ENCODE data around the gene ZSCAN12. TPM values are rescaled to one million over a fixed set of nuclear protein-coding genes. Genes with fewer than 3 reads are reported as not detected.
A peak's percentile ranks its signal among the peaks of the same experiment; 100 is the strongest.
"Not testable (repeated sequence)": the region's sequence is repeated elsewhere in the genome, so short reads cannot be mapped to it uniquely, and the experiment has no call there.

ZSCAN12 gene
- 8.3 and 10.1 TPM in 2 replicates for total RNA-seq

DNA sequence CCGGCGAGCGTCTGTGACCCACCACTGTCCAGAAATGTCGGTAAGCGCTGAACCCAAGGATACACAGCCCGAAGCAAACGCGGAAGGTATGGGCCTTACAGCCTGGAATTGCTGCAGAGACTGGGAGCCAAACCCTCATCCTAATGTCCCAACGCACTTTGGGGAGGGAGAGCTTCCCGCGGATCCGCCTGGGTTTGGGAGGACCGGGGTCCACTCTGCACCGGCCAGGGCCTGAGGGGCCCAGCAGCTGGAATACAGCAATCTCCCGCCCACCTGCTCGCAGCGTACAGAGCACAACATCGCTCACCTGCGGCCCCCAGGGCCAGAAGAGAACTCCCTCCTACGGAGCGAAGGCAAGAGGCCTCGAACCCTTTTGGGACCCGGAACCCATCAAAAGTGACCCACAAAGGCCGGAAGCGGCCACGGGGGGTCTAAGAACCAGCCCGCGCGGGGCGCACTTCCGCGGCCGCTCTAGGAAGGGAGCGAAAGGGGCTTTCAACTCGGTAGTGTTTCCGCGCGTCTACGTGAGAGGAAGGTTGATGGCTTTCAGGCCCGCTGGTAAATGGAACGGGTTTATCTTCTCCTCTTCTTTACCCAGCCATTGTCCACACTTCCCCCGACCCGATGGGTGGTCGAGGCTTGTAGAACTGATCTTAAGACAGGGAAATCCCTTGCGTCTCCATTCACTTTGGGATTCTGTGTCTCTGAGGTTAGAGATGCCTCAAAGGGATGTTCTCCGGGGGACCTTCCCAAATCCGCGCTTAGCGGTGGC, at the start of gene ZSCAN12:
Gene ZSCAN12, minus strand, starts transcription at position 398 of the 772 bp plus-strand sequence. CDS start 1,342 bp downstream, outside the sequence.
- Histone ChIP-seq H3K27ac (ENCODE audit: low read depth, low read length) (peak within 1 kb of the TSS; percentile 78), H4K20me1 (ENCODE audit: insufficient read depth, low read length) (no peaks in the 10 kb centered on the region), H3K27me3 (ENCODE audit: insufficient read depth, low read length) (no peaks in the 10 kb centered on the region), H3K4me2 (ENCODE audit: insufficient read depth, low read length) (peak within 1 kb of the TSS; percentile 94), H3K9me3 (ENCODE audit: low read depth, low read length) (no peaks in the 10 kb centered on the region), H3K79me2 (ENCODE audit: insufficient read depth, low read length) (peaks cover 42% of the 10 kb centered on the region), H2AFZ (ENCODE audit: low read length) (peak within 1 kb of the TSS; percentile 98), H3K4me3 (ENCODE audit: insufficient read depth, low read length) (peak within 1 kb of the TSS; percentile 96), H3K36me3 (ENCODE audit: insufficient read depth, low read length) (peaks cover 5% of the 10 kb centered on the region), H3K4me1 (ENCODE audit: insufficient read depth, low read length) (peaks cover 4% of the 10 kb centered on the region)
- TF ChIP-seq, protein P1, sequence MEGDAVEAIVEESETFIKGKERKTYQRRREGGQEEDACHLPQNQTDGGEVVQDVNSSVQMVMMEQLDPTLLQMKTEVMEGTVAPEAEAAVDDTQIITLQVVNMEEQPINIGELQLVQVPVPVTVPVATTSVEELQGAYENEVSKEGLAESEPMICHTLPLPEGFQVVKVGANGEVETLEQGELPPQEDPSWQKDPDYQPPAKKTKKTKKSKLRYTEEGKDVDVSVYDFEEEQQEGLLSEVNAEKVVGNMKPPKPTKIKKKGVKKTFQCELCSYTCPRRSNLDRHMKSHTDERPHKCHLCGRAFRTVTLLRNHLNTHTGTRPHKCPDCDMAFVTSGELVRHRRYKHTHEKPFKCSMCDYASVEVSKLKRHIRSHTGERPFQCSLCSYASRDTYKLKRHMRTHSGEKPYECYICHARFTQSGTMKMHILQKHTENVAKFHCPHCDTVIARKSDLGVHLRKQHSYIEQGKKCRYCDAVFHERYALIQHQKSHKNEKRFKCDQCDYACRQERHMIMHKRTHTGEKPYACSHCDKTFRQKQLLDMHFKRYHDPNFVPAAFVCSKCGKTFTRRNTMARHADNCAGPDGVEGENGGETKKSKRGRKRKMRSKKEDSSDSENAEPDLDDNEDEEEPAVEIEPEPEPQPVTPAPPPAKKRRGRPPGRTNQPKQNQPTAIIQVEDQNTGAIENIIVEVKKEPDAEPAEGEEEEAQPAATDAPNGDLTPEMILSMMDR (IDR thresholded peaks at IDR 0.05; ENCODE audit: extremely low read depth, low read depth, low read length): peak; percentile 67
- peak; percentile 87 for DNase-seq (ENCODE audit: insufficient read length, low spot score, missing footprints)

DNA sequence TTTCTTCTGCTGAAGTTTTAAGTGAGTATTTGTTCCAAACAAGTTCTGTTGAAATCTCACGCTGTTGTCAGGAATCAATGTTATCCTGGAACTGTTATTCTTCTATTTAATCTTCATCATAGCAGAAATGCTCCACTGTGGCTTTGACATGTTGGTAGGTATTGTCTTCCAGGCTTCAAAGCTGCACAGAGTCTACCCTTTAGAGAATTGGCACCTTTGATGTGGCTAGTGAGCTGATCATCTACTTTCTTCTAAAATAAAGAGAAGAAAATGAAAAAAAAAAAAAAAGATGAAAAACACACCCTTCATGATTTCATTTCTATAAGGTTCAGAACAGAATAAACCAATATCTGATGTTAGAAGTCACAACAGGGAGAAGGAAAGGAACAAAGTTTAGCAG, 49.5 kb upstream of the ZSCAN12 start:
- Histone ChIP-seq H3K79me2 (ENCODE audit: insufficient read depth, low read length) (no peaks in the 10 kb centered on the region), H3K4me3 (ENCODE audit: insufficient read depth, low read length) (no peak overlapping the region), H3K27me3 (ENCODE audit: insufficient read depth, low read length) (no peaks in the 10 kb centered on the region), H3K4me1 (ENCODE audit: insufficient read depth, low read length) (no peaks in the 10 kb centered on the region), H3K9me3 (ENCODE audit: low read depth, low read length) (no peaks in the 10 kb centered on the region), H4K20me1 (ENCODE audit: insufficient read depth, low read length) (no peaks in the 10 kb centered on the region), H3K36me3 (ENCODE audit: insufficient read depth, low read length) (no peaks in the 10 kb centered on the region), H3K4me2 (ENCODE audit: insufficient read depth, low read length) (no peak overlapping the region), H3K27ac (ENCODE audit: low read depth, low read length) (no peak overlapping the region), H2AFZ (ENCODE audit: low read length) (no peak overlapping the region)
- DNase-seq (ENCODE audit: insufficient read length, low spot score, missing footprints): no peak
- TF ChIP-seq, protein P1 (IDR thresholded peaks at IDR 0.05; ENCODE audit: extremely low read depth, low read depth, low read length): no peak

DNA sequence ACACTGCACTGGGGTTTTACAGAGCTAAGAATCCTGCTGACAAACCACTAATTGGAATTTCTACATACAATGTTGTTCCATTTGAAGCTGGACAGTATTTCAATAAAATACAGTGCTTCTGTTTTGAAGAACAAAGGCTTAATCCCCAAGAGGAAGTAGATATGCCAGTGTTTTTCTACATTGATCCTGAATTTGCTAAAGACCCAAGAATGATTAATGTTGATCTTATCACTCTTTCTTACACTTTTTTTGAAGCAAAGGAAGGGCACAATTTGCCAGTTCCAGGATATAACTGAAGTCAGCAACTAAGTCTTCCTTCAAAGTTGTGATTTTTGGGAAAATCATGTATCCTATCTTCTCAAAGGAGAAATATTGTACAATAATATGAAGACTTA, 48.0 kb upstream of the ZSCAN12 start:
- H3K4me2 ChIP-seq (ENCODE audit: insufficient read depth, low read length): peak overlapping the region; percentile 75
- peak overlapping the region; percentile 70 for H3K4me3 ChIP-seq (ENCODE audit: insufficient read depth, low read length)
- not testable (repeated sequence) for H3K27ac ChIP-seq (ENCODE audit: low read depth, low read length); H3K9me3 ChIP-seq (ENCODE audit: low read depth, low read length); DNase-seq (ENCODE audit: insufficient read length, low spot score, missing footprints); H3K79me2 ChIP-seq (ENCODE audit: insufficient read depth, low read length); H4K20me1 ChIP-seq (ENCODE audit: insufficient read depth, low read length); H3K4me1 ChIP-seq (ENCODE audit: insufficient read depth, low read length); H3K27me3 ChIP-seq (ENCODE audit: insufficient read depth, low read length); H3K36me3 ChIP-seq (ENCODE audit: insufficient read depth, low read length)
- peak overlapping the region; percentile 88 for H2AFZ ChIP-seq (ENCODE audit: low read length)

DNA sequence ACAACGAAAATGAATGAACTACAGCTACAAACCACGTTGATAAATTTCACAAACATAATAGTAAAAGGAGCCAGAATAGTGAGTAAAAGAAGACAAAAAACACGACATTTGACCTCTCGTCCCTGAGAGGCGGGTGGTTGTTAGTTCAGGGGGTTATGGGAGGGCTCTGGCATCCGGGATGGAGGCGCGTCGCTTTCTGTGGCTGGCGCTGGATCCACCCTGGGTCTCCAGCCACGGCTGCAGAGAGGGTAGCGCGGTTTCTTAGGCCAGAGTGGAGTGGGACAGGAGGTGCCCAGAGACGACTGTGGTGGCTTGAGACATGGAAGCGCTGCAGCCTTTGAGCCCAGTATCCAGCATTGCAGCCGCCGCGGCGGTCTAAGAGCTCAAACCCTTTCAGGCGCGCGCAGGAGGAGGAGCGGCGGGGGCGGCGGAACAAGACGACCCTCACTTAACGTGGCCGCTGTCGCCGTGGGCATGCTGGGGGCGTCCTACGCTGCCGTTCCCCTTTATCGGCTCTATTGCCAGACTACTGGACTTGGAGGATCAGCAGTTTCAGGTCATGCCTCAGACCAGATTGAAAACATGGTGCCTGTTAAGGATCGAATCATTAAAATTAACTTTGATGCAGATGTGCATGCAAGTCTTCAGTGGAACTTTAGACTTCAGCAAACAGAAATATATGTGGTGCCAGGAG, 47.4 kb upstream of the ZSCAN12 start:
- Histone ChIP-seq H2AFZ (ENCODE audit: low read length) (peak overlapping the region; percentile 88), H3K4me3 (ENCODE audit: insufficient read depth, low read length) (peak overlapping the region; percentile 70), H3K79me2 (ENCODE audit: insufficient read depth, low read length) (peaks cover 6% of the 10 kb centered on the region), H3K4me2 (ENCODE audit: insufficient read depth, low read length) (peak overlapping the region; percentile 75), H3K9me3 (ENCODE audit: low read depth, low read length) (no peaks in the 10 kb centered on the region), H3K27me3 (ENCODE audit: insufficient read depth, low read length) (no peaks in the 10 kb centered on the region), H3K4me1 (ENCODE audit: insufficient read depth, low read length) (peaks cover 5% of the 10 kb centered on the region), H3K36me3 (ENCODE audit: insufficient read depth, low read length) (no peaks in the 10 kb centered on the region), H4K20me1 (ENCODE audit: insufficient read depth, low read length) (no peaks in the 10 kb centered on the region), H3K27ac (ENCODE audit: low read depth, low read length) (no peak overlapping the region)
- TF ChIP-seq, protein P1 (IDR thresholded peaks at IDR 0.05; ENCODE audit: extremely low read depth, low read depth, low read length): no peak
- DNase-seq (ENCODE audit: insufficient read length, low spot score, missing footprints): peak; percentile 36

DNA sequence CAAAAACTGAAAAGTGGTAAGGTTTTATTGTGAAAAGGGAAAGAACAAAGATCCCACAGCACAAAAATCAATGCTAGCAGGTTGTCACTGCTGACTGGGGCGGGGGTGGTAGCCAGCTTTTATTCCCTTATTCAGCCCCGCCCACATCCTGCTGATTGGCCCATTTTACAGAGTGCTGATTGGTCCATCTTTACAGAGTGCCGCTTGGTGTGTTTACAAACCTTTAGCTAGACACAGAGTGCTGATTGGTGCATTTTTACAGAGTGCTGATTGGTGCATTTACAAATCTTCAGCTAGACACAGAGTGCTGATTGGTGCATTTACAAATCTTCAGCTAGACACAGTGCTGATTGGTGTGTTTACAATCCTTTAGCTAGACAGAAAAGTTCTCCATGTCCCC, 45.2 kb upstream of the ZSCAN12 start:
- H4K20me1 ChIP-seq (ENCODE audit: insufficient read depth, low read length); H3K4me1 ChIP-seq (ENCODE audit: insufficient read depth, low read length); DNase-seq (ENCODE audit: insufficient read length, low spot score, missing footprints); H3K27ac ChIP-seq (ENCODE audit: low read depth, low read length); H3K9me3 ChIP-seq (ENCODE audit: low read depth, low read length); H3K4me2 ChIP-seq (ENCODE audit: insufficient read depth, low read length); H3K27me3 ChIP-seq (ENCODE audit: insufficient read depth, low read length); H3K4me3 ChIP-seq (ENCODE audit: insufficient read depth, low read length); H3K79me2 ChIP-seq (ENCODE audit: insufficient read depth, low read length); H3K36me3 ChIP-seq (ENCODE audit: insufficient read depth, low read length): not testable (repeated sequence)
- peak overlapping the region; percentile 47 for H2AFZ ChIP-seq (ENCODE audit: low read length)

All from osteoblast (primary cell).